ENCODE measurements around the gene ENPP3.

GRCh38 chr6:131761060-131761761 is 124.1 kb downstream of the ENPP3 start:
- TF ChIP-seq CTCF (IDR thresholded peaks at IDR 0.05) = no peak
- no peak for TF ChIP-seq POLR2AphosphoS5 (IDR thresholded peaks at IDR 0.05)
- TF ChIP-seq POLR2A (IDR thresholded peaks at IDR 0.05) = no peak
